Kidney capillary endothelial cell (primary cell): Measurements from ENCODE around the gene TMEM30B.
"Not testable (repeated sequence)": the region's sequence is repeated elsewhere in the genome, so short reads cannot be mapped to it uniquely, and the experiment has no call there.

ENCODE experiments used
- DNase-seq: peaks from one replicate; pipeline ENCODE4 v3.0.0-alpha.2; 2018; ENCODE audit warnings: low spot score

TMEM30B gene

GRCh38 chr14:61266436-61266835 lies 14.7 kb downstream of the TMEM30B start:
- DNase-seq: no peak

- no peak for DNase-seq
Observed at GRCh38 chr14:61264651-61265050, 16.5 kb downstream of the TMEM30B start.

- no peak for DNase-seq
Observed at GRCh38 chr14:61264010-61264571, 17.0 kb downstream of the TMEM30B start.

DNA sequence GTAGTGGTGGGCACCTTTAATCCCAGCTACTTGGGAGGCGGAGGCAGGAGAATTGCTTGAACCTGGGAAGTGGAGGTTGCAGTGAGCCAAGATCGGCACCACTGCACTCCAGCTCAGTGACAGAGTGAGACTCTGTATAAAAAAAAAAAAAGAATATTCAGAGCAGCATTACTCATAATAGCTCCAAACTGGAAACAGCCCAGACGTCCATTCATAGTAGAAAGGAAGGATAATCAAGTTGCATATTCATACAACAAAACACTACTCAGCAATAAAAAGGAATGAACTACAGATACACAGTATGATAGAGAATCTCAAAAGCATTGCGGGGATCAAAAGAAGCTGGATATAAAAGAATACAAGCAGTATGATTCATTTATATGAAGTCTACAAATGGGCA lies 19.1 kb downstream of the TMEM30B start:
- DNase-seq: no peak

DNA sequence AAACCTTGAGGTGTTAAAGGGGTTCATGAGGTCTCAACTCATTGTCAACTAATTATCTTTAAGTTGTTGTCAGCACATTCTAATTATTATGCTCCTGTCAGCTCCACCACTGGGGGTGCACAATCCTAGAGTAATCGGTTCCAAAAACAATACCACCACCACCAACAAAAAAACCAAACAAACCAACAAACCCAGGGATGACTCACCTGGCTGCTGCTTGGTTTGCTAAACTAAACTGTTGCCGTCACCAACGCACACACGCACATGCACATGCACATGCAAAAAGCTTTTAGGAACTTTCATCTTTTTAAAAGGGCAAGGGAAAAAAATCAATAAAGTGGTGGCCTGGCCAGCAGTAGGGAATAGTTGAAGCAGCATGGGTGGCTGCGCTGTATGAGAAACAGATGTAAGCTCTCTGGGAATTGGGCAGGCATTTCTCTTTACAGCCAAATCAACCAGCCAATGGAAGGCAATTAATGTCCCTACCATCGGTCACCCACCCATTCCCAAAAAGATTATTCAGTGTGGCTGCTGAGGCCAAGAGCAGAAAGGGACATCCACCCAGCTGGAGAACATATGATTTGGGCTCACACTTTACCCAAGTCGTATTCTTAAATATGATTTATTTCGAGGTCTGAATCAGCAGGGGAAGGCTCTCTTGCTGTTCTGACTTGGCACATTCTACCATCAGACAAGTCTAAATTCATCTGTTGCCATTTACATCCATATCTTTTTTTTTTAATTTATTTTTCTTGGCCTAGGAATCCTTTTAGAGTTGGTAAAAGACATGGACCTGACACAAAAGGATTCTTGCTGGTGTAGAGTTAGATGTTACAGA lies 20.0 kb downstream of the TMEM30B start:
- DNase-seq: no peak

- peak; percentile 48 for DNase-seq
Observed at GRCh38 chr14:61258985-61259384, 22.2 kb downstream of the TMEM30B start.

- no peak for DNase-seq
Observed at GRCh38 chr14:61257469-61258057, 23.6 kb downstream of the TMEM30B start.

DNA sequence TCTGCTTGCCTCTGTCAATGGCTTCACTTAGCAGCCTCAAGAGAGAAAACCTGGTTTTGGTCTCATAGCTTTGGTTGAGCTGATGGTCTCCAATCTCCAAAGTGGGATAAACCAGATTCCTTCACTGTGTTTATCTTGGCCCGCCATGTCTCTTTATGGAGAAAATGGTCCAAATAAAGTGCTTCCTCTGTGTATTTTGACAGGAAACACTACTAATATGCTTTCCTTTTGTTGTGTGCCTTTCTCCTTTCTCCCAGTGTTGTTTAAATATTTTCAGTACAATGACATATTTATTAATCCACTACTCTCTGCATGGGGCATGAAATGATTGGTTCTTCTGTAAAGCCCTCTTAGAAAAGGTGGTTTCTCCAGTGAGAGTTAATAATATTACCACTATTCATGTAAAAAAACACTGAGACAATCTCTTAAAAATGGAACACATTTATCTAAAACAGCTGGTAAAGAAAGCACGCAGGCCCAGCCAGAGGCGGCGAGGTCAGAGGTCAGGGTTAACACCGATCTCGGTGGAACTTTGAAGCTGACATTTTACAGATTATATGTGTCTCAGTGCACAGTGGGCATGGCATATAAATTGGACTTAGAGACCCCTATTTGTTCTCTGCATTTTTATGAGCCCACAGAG lies 24.2 kb downstream of the TMEM30B start:
- DNase-seq: no peak

GRCh38 chr14:61255968-61256367 lies 25.2 kb downstream of the TMEM30B start:
- DNase-seq: no peak

DNA sequence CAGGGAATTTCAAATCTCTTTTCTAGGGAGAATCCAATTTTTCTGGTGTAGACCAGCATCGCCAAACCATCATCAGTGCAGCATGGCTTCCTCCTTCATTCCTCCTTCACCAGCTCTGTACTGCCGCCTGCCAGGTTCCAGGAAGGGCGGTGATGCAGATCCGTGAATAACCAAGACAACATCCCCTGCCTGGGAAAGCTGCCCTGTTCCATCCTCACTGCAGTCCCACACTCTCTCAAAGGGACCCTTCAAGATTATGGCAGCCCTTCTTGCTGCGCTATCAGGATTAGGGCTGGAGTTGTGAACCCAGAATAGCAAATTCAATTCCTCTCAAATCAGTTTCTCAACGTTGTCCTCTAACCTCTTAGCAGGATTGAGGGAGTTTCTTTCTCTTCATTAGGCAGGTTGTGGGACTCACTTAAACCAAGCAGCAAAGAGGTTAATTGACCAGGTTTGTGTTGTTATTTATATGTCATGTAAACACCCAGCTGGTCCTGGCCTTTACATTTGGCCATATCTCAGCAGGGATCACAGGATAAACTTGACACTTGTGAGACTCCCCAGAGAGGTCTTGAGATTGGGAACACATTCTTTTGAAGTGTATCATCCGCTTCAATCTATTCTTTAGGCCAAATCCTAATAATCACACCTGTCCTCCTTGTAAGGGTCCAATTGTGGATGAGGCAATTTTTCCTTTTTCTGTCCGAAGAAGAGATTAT lies 26.2 kb downstream of the TMEM30B start:
- no peak for DNase-seq

- no peak for DNase-seq
Observed at GRCh38 chr14:61253064-61253738, 27.9 kb downstream of the TMEM30B start.

GRCh38 chr14:61252369-61253063 lies 28.6 kb downstream of the TMEM30B start:
- DNase-seq: peak; percentile 82

DNA sequence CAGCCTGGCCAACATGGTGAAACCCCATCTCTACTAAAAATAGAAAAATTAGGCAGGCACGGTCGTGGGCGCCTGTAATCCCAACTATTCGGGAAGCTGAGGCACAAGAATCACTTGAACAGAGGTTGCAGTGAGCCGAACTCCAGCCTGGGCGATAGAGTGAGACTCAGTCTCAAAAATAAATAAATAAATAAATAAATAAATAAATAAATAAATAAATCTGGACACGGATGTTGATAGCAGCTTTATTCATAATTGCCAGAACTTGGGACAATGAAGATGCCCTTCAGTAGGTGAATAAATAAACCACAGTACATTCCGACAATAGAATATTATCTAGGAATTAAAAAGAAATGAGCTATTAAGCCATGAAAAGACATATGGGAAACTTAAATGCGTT lies 31.1 kb downstream of the TMEM30B start:
- no peak for DNase-seq

DNA sequence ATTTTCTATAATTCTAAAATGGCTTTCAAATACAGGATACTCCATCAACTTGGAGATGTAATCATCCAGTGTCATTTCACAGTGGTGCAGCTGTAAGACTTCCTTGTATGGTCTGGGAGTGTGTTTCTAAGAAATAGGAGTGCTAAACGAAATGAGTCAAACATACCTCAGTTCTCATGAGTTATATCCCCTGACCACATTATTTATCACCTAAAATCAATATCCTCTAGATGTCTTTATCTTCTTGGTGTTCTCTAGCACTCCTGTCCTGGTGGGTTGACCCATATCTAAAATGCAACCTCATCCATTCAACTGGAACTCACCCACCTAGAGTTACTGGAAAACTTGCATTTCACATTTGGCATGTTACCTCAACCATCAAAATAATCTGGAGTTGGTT lies 33.2 kb downstream of the TMEM30B start:
- no peak for DNase-seq

GRCh38 chr14:61246721-61247120 lies 34.4 kb downstream of the TMEM30B start:
- DNase-seq: no peak

- DNase-seq: no peak
Observed at GRCh38 chr14:61244009-61244408, 37.1 kb downstream of the TMEM30B start.

GRCh38 chr14:61240206-61240605 lies 40.9 kb downstream of the TMEM30B start:
- DNase-seq: no peak

- not testable (repeated sequence) for DNase-seq
Observed at GRCh38 chr14:61239285-61239684, 41.9 kb downstream of the TMEM30B start.

- DNase-seq: no peak
Observed at GRCh38 chr14:61238611-61239245, 42.4 kb downstream of the TMEM30B start.

GRCh38 chr14:61234215-61234916 lies 46.8 kb downstream of the TMEM30B start:
- no peak for DNase-seq
